Body of pancreas (tissue), 2 donors: ENCODE data around the gene ASPM. TPM values are rescaled to one million over a fixed set of nuclear protein-coding genes. Genes with fewer than 3 reads are reported as not detected.

Source experiments
- total RNA-seq, 2 donors: library from RNA; depleted of rRNA; stranded (reverse); fragments of >200 nt; gene quantifications; one replicate each; pipeline ENCODE4 v1.1.0, GENCODE V29; 2016

Gene ASPM
- total RNA-seq, 2 donors from 2014 or later = under 0.01 to 0.66 TPM

Other genes starting within 250 kb of the ASPM start
- not detected for gene CFHR2, start 202.9 kb downstream of the ASPM start, total RNA-seq
- gene CFHR5, start 169.1 kb downstream of the ASPM start, total RNA-seq = not detected
- gene F13B, start 79.4 kb downstream of the ASPM start, total RNA-seq = not detected
- gene ZBTB41, start 54.6 kb upstream of the ASPM start, total RNA-seq = 1 to 10 TPM; 4.6 to 7.5 TPM
- gene CRB1, start 121.6 kb upstream of the ASPM start, total RNA-seq = 10 to 100 TPM in 1 of 2 donors, under 1 TPM in 1; 0.26 to 10.2 TPM